Heart left ventricle (tissue), 13 donors: ENCODE results near the gene KRT76.

Source experiments
- POLR2A ChIP-seq, 2 donors: fragments of 450-650 bp; IDR thresholded peaks; one replicate each; pipeline ENCODE4 v1.6.1; 2017; ENCODE audit warnings: antibody characterized with exemption in 2 of 2, mild to moderate bottlenecking in 2 of 2, moderate library complexity in 2 of 2
- TF ChIP-seq, protein P1 (sequence below), 12 donors: fragments of 200-600 bp; sonication (generic) in 4 of 12; IDR thresholded peaks; one replicate each; pipeline versions ENCODE4 v1.5.0 to v1.8.0; 2018 to 2022; ENCODE audit warnings: antibody characterized with exemption in 12 of 12, mild to moderate bottlenecking in 5 of 12
- donor health status: ischemic (EF 13 %, LVEDD 7.1; RV severe dilation, severe dysfunction).
- donor health status: DM: no; HTN: yes; CAD: no.
- donor health status: DM: no; HTN: no; CAD: no.
- donor health status: ischemic (EF 25% LVEDD 6.9; RV normal size, moderate dysfunction).
- donor health status: ischemic (EF 25% LVEDD 5.7; RV mildly dilated, moderate dysfunction).
- donor health status: ischemic (EF 35%, LVEDD 5.7; RV mildly dilated, moderate dysfunction).
- donor health status: nonischemic (EF 11% LVEDD 7.7; RV severe dilation, severe dysfunction).
- donor health status: DM: yes; HTN: yes; CAD: no.
- donor health status: PGD.
- donor health status: ischemic (EF 29% LVEDD 5.4; RV normal size, mild dysfunction).
- donor health status: nonischemic (EF 23%, LVEDD 6.1; RV moderate dilation, normal function).

DNA sequence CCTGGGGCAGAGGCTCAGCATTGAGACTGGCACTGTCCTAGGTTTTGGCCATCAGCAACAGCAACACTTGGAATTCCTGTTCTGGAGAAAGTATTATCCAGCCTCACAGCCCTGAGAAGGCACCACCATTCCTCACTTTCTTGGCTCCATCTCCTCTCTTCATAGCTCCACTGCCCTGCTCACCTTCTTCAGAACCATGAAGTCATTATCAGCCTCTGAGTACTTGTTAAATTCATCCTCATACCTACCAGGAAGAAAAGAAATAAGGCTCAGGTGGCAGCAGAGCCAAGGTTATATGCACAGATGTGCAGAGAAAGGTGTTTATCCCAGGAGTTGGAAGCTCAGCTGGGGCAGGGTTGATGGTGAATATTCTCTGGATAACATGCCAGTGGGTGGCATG lies 25.4 kb downstream of the KRT76 start:
- TF ChIP-seq, protein P1, sequence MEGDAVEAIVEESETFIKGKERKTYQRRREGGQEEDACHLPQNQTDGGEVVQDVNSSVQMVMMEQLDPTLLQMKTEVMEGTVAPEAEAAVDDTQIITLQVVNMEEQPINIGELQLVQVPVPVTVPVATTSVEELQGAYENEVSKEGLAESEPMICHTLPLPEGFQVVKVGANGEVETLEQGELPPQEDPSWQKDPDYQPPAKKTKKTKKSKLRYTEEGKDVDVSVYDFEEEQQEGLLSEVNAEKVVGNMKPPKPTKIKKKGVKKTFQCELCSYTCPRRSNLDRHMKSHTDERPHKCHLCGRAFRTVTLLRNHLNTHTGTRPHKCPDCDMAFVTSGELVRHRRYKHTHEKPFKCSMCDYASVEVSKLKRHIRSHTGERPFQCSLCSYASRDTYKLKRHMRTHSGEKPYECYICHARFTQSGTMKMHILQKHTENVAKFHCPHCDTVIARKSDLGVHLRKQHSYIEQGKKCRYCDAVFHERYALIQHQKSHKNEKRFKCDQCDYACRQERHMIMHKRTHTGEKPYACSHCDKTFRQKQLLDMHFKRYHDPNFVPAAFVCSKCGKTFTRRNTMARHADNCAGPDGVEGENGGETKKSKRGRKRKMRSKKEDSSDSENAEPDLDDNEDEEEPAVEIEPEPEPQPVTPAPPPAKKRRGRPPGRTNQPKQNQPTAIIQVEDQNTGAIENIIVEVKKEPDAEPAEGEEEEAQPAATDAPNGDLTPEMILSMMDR (IDR thresholded peaks at IDR 0.05), result no peak
- TF ChIP-seq POLR2A (IDR thresholded peaks at IDR 0.05), result no peak
